ENCODE data around the gene CAMK2G. TPM values are rescaled to one million over a fixed set of nuclear protein-coding genes. Genes with fewer than 3 reads are reported as not detected.

CAMK2G gene
- total and polyA plus RNA-seq, 7 donors, result 14.4 to 221 (median 153) TPM

- peak overlapping the region; percentile 61 to 98 (median 84) for H3K4me3 ChIP-seq
- peaks cover 0 to 39% (median 26%) of the 10 kb centered on the region in 4 donors for H3K4me1 ChIP-seq
- H3K27me3 ChIP-seq, result no peaks in the 10 kb centered on the region
- peaks cover 20 to 66% (median 44%) of the 10 kb centered on the region in 4 donors for H3K36me3 ChIP-seq
- intact Hi-C loops (cut with DNase I), result loop anchor here (2.0 kb wide), 1 partner anchor 26 kb away; the partner anchor contains the start of gene ZSWIM8
- WGBS, 2 donors, result 1% methylated on average over 63 of the region's 63 CpGs
- H3K27ac ChIP-seq, result peak overlapping the region; percentile 89 to 99 (median 95)
- no peaks in the 10 kb centered on the region for H3K9me3 ChIP-seq
- DNase-seq, result no peak
- no peak for TF ChIP-seq EP300 (IDR thresholded peaks at IDR 0.05)
These were observed 63.5 kb downstream of the CAMK2G start for GRCh38 chr10:73810735-73811465.

- intact Hi-C loops (cut with DNase I), result loop anchor here (2.0 kb wide), 1 partner anchor 26 kb away; the partner anchor contains the start of gene ZSWIM8
- Histone ChIP-seq H3K27ac (peak overlapping the region; percentile 89 to 99 (median 95)), H3K36me3 (peaks cover 20 to 66% (median 45%) of the 10 kb centered on the region in 4 donors), H3K4me3 (peak overlapping the region; percentile 61 to 98 (median 84)), H3K27me3 (no peaks in the 10 kb centered on the region), H3K9me3 (no peaks in the 10 kb centered on the region), H3K4me1 (peaks cover 0 to 39% (median 26%) of the 10 kb centered on the region in 4 donors)
- WGBS, 2 donors, result 67 to 82% methylated on average over 7 of the region's 7 CpGs
- DNase-seq, result no peak
- no peak for TF ChIP-seq EP300 (IDR thresholded peaks at IDR 0.05)
- no peak for TF ChIP-seq CTCF (IDR thresholded peaks at IDR 0.05)
- no peak for TF ChIP-seq POLR2AphosphoS5 (IDR thresholded peaks at IDR 0.05)
- TF ChIP-seq POLR2A (IDR thresholded peaks at IDR 0.05), result no peak
These were observed 64.0 kb downstream of the CAMK2G start for GRCh38 chr10:73810358-73810734.

GRCh38 chr10:73809061-73809818 lies 65.1 kb downstream of the CAMK2G start:
- Histone ChIP-seq H3K4me3 (no peak overlapping the region), H3K27ac (peak overlapping the region in 1 of 4 donors; percentile 99), H3K9me3 (no peaks in the 10 kb centered on the region), H3K27me3 (no peaks in the 10 kb centered on the region), H3K36me3 (peaks cover 20 to 66% (median 46%) of the 10 kb centered on the region in 4 donors), H3K4me1 (peaks cover 0 to 39% (median 26%) of the 10 kb centered on the region in 4 donors)
- TF ChIP-seq POLR2AphosphoS5 (IDR thresholded peaks at IDR 0.05) (no peak), POLR2A (IDR thresholded peaks at IDR 0.05) (no peak), CTCF (IDR thresholded peaks at IDR 0.05) (no peak), EP300 (IDR thresholded peaks at IDR 0.05) (no peak)
- no peak for DNase-seq
- intact Hi-C loops (cut with DNase I), result no loop called here
- WGBS, 2 donors, result 70 to 82% methylated on average over 5 of the region's 5 CpGs

- Histone ChIP-seq H3K4me1 (peaks cover 0 to 39% (median 26%) of the 10 kb centered on the region in 4 donors), H3K27ac (no peak overlapping the region), H3K9me3 (no peaks in the 10 kb centered on the region), H3K36me3 (peaks cover 30 to 66% (median 51%) of the 10 kb centered on the region in 4 donors), H3K27me3 (no peaks in the 10 kb centered on the region), H3K4me3 (no peak overlapping the region)
- TF ChIP-seq EP300 (IDR thresholded peaks at IDR 0.05), result no peak
- no peak for TF ChIP-seq POLR2A (IDR thresholded peaks at IDR 0.05)
- no peak for TF ChIP-seq CTCF (IDR thresholded peaks at IDR 0.05)
- no peak for TF ChIP-seq POLR2AphosphoS5 (IDR thresholded peaks at IDR 0.05)
- WGBS, 2 donors, result 93% methylated on average over 16 of the region's 16 CpGs
- no peak for DNase-seq
- intact Hi-C loops (cut with DNase I), result no loop called here
These were observed 66.1 kb downstream of the CAMK2G start for GRCh38 chr10:73808021-73808815.
